Measurements from ENCODE around the gene LRP5.

DNA sequence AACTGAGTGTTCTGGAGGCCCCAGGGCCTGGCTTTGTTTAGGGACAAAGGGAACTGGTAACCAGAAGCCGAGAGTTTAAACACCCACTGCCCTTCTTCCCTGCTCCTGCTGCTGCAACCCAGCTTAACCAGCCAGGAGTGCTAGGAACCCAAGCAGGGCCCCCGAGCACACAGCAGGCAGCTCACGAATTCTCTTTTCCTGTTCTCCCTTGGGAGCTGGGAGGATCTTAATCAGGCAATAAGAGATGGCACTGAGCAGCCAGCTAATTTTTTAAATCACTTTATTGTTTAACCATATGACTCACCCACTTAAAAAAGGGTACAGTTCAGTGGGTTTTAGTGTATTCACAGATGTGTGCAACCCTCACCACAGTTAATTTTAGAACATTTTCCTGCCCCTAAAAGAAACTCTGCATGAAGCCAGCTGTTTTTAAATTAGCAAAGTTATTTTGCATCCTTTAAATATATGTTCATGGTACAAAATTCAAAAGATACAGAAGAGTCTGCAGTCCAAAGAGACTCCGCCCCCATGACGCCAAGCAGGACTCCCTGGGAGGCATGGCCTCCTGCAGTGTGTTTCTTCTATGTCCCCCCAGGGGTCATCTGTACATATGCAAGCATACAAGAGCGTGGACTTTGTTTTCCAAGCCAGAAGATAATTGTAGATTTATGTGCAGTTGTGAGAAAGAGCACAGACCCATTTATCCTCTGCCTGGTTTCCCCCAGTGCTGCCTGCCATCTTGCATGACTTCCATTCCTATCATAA, 129.3 kb downstream of the LRP5 start:
- TF ChIP-seq POLR2A (IDR thresholded peaks at IDR 0.05) = no peak
- TF ChIP-seq, protein P1, sequence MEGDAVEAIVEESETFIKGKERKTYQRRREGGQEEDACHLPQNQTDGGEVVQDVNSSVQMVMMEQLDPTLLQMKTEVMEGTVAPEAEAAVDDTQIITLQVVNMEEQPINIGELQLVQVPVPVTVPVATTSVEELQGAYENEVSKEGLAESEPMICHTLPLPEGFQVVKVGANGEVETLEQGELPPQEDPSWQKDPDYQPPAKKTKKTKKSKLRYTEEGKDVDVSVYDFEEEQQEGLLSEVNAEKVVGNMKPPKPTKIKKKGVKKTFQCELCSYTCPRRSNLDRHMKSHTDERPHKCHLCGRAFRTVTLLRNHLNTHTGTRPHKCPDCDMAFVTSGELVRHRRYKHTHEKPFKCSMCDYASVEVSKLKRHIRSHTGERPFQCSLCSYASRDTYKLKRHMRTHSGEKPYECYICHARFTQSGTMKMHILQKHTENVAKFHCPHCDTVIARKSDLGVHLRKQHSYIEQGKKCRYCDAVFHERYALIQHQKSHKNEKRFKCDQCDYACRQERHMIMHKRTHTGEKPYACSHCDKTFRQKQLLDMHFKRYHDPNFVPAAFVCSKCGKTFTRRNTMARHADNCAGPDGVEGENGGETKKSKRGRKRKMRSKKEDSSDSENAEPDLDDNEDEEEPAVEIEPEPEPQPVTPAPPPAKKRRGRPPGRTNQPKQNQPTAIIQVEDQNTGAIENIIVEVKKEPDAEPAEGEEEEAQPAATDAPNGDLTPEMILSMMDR (IDR thresholded peaks at IDR 0.05) = no peak

Data from testis (tissue), 2 donors.